ENCODE measurements around the gene STRIP2. TPM values are rescaled to one million over a fixed set of nuclear protein-coding genes. Genes with fewer than 3 reads are reported as not detected.

Gene STRIP2
- total and polyA plus RNA-seq, 2 of the 13 experiments (the other 11 are each of a cell fraction or from before 2014, with no cell fraction given), result 3.9 to 8.2 TPM

DNA sequence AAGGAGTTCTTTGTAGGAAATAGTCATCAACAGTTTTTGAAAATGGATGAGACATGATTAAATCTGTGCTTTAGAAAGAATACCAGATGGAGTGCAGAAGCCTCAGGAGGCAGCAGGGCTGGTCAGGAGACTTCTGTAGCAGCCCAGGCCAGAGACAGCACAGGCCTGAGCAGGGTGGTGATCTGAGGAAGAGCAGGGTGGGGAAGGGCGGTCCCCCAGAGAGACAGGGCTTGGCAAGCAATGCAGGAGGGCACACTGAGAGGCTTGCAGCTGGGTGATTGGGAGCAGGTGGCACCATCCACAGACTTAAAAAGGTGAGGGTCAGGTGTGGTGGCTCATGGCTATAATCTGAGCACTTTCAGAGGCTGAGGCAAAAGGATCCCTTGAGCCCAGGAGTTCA is 63.8 kb downstream of the STRIP2 start:
- intact Hi-C loops (cut with micrococcal nuclease; ENCODE audit: unreplicated experiment), result no loop called here

GRCh38 chr7:129499999-129500398 is 65.8 kb downstream of the STRIP2 start:
- no peak for TF ChIP-seq TCF7 (IDR thresholded peaks at IDR 0.05; ENCODE audit: low read depth)
- no peak overlapping the region for H3K4me2 ChIP-seq (ENCODE audit: low read depth, low read length)
- intact Hi-C loops (cut with micrococcal nuclease; ENCODE audit: unreplicated experiment), result no loop called here
- no peak for FAIRE-seq
- DNase-seq (ENCODE audit: low spot score), result no peak
- POLR2A ChIA-PET, result no interaction called here
- ATAC-seq, result no peak
- H3K9ac ChIP-seq (ENCODE audit: insufficient read depth, low read depth, low read length), result no peak overlapping the region
- no peaks in the 10 kb centered on the region for H3K9me3 ChIP-seq (ENCODE audit: low read length)
- H3K27me3 ChIP-seq (ENCODE audit: control insufficient read depth in 1 of 2, insufficient read depth in 2 of 2, low read length in 2 of 2), result peaks cover 2 to 34% of the 10 kb centered on the region in 2 experiments; a peak in 4 of 5 replicates
- no peak overlapping the region for H3K27ac ChIP-seq (ENCODE audit: extremely low read length, insufficient read depth, low read length)
- H2AFZ ChIP-seq (ENCODE audit: low read length), result no peak overlapping the region
- no peak overlapping the region for H3K4me3 ChIP-seq (replicated peaks in 1 of 3; ENCODE audit: insufficient read depth in 1 of 3, low read depth in 2 of 3, low read length in 3 of 3)
- 68% methylated on average over 6 of the region's 6 CpGs for WGBS (ENCODE audit: low lambda C conversion rate)
- CTCF ChIA-PET (ENCODE audit: low intra/inter-chr PET ratio, low total read pairs), result no interaction called here
- H4K20me1 ChIP-seq (ENCODE audit: insufficient read depth, low read length), result no peaks in the 10 kb centered on the region
- no peaks in the 10 kb centered on the region for H3K79me2 ChIP-seq (ENCODE audit: insufficient read depth, low read length)
- H3K4me1 ChIP-seq (ENCODE audit: insufficient read depth, low read length), result peaks cover 40% of the 10 kb centered on the region
- in situ Hi-C loops (cut with HindIII; ENCODE audit: extremely low pct_ligation_motif_present, low pct_unique_long_range_greater_than_20kb), result no loop called here
- no TSS peak for BruUV-seq (replicated peaks)
- no peaks in the 10 kb centered on the region for H3K36me3 ChIP-seq (replicated peaks in 1 of 2; ENCODE audit: control insufficient read depth in 1 of 2, insufficient read depth in 2 of 2, low read length in 2 of 2)

More for the DNA sequence above, 63.8 kb downstream of the STRIP2 start:
- no peak overlapping the region for H3K27ac ChIP-seq (ENCODE audit: extremely low read length, insufficient read depth, low read length)
- TF ChIP-seq ZNF468 (CRISPR knock-in tag; IDR thresholded peaks at IDR 0.05) (no peak), FLYWCH1 (CRISPR knock-in tag; IDR thresholded peaks at IDR 0.05) (no peak), NONO (IDR thresholded peaks at IDR 0.05) (no peak), NONO (CRISPR knock-in tag; conservative IDR thresholded peaks at IDR 0.05) (no peak), KDM3A (CRISPR knock-in tag; IDR thresholded peaks at IDR 0.05; ENCODE audit: low read depth) (no peak), MEIS1 (CRISPR knock-in tag; IDR thresholded peaks at IDR 0.05; ENCODE audit: borderline replicate concordance) (no peak), RAD21 (CRISPR knock-in tag; IDR thresholded peaks at IDR 0.05) (no peak)
- no peaks in the 10 kb centered on the region for H3K79me2 ChIP-seq (ENCODE audit: insufficient read depth, low read length)
- in situ Hi-C loops (cut with HindIII; ENCODE audit: extremely low pct_ligation_motif_present, low pct_unique_long_range_greater_than_20kb), result no loop called here
- H3K27me3 ChIP-seq (ENCODE audit: control insufficient read depth in 1 of 2, insufficient read depth in 2 of 2, low read length in 2 of 2), result peaks cover 2 to 17% of the 10 kb centered on the region in 2 experiments; a peak in 4 of 5 replicates
- H3K4me3 ChIP-seq (replicated peaks in 1 of 3; ENCODE audit: insufficient read depth in 1 of 3, low read depth in 2 of 3, low read length in 3 of 3), result no peak overlapping the region
- ChIA-PET POLR2A (no interaction called here), CTCF (ENCODE audit: low intra/inter-chr PET ratio, low total read pairs) (no interaction called here)
- no peaks in the 10 kb centered on the region for H3K36me3 ChIP-seq (replicated peaks in 1 of 2; ENCODE audit: control insufficient read depth in 1 of 2, insufficient read depth in 2 of 2, low read length in 2 of 2)
- no peak for DNase-seq (ENCODE audit: low spot score)
- no peak overlapping the region for H3K9ac ChIP-seq (ENCODE audit: insufficient read depth, low read depth, low read length)
- WGBS (ENCODE audit: low lambda C conversion rate), result 92% methylated on average over 1 of the region's 1 CpG
- no peak overlapping the region for H3K4me2 ChIP-seq (ENCODE audit: low read depth, low read length)
- no TSS peak for BruUV-seq (replicated peaks)
- no peak for FAIRE-seq
- no peak overlapping the region for H2AFZ ChIP-seq (ENCODE audit: low read length)
- no peaks in the 10 kb centered on the region for H4K20me1 ChIP-seq (ENCODE audit: insufficient read depth, low read length)
- no peak for ATAC-seq
- no peaks in the 10 kb centered on the region for H3K9me3 ChIP-seq (ENCODE audit: low read length)
- peaks cover 37% of the 10 kb centered on the region for H3K4me1 ChIP-seq (ENCODE audit: insufficient read depth, low read length)
